Raji (cell line): ENCODE measurements around the gene LRP3.

ENCODE experiments used
- POLR2A ChIP-seq: IDR thresholded peaks from 2 replicates; pipeline ENCODE4 v1.6.1; 2011; ENCODE audit warnings: low read depth, low read length, control low read depth; ENCODE audit not compliant: insufficient read depth

LRP3 gene

DNA sequence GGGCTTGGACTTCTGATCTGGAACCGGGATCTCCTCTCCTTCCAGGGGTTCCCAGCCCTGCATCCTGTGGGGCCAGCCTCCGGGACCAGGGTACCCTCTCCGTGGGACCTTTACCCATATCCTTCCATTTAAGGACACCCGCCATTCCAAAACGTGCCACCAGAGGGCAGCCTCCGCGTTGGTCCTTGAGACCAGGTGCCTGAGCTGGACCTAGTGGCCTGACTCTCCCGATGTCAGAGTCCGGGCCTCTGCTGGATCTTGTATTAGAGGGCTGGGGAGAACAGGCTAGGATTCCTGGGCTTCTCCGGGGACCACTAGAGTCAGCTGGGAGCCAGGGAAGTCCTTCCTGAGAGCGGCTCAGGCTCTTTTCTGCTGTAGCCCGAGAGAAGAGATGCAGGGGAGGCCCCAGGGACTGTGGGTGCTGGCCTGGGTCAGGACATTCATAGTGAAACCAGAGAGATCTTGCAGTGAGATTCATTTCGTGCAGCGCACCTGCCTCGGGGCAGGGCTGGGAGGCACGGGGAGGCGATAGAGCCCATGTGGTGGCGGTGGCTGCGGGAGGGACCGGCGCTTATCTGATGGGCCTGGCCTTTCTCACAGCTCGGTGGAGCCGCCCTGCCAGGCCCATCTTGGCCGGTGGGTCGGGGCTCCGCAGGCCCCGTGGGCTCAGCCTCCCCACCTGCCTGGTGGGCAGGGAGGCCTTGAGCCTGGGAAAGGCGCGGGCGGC lies 41.3 kb downstream of the LRP3 start:
- TF ChIP-seq POLR2A, result no peak

- no peak for TF ChIP-seq POLR2A
Measured at GRCh38 chr19:33235996-33236350, 41.8 kb downstream of the LRP3 start.

DNA sequence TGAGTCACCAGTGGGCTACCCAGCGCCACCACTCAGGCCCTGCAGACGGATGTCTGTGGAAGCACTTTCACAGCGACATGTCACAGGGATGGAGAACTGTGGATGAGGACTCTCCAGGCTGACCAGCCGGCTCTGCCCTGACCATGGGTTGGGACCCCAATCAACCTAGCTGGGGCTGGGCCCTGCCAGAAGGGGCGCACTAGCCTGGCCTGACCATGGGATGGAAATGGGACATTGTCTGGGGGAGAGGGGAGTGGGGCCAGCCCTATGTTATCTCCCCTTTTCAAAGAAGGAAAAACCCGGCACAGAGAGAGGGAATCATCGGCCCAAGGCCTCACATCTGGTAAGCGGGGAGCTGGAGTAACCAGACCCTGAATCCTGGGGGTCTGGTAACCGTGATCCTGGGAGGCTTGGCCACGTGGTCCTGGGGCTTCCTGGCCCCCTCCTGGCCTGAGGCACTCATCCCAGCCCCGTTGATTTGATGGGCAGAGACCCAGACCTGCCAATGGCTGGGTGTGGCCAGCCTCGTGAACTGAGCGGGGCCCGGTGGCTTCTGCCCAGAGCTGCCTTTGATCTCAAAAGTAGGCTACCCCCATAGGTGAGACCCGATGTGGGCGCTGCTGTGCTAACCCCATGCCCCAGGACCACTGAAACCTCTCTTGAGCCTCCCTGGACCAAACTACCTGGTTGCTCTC lies 42.7 kb downstream of the LRP3 start:
- no peak for TF ChIP-seq POLR2A

GRCh38 chr19:33238481-33239149 lies 44.5 kb downstream of the LRP3 start:
- TF ChIP-seq POLR2A, result no peak

GRCh38 chr19:33239223-33239975 lies 45.3 kb downstream of the LRP3 start:
- no peak for TF ChIP-seq POLR2A

- TF ChIP-seq POLR2A, result no peak
Measured at GRCh38 chr19:33240181-33240771, 46.1 kb downstream of the LRP3 start.

DNA sequence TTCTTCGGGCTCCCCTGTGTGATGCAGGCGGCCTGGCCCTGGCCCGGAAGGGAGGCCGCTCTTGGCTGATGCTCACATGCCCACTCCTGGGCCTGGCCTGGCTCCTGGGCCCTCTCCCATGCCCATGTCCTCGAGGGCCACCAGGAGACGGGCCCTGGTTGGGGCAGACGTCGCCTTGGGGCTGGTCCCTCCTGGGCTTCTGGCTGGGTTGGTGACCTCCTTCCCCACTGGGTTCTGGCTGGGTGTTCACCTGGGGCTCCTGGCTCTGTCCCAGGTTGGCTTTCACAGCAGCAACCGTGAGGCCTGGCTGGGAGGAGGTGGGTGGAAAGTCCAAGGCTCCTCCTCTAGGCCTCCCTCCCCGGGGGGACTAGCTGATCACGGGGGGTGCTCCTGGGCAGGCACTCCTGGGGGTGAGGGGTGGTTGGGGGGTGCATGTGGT lies 47.0 kb downstream of the LRP3 start:
- TF ChIP-seq POLR2A, result no peak

- TF ChIP-seq POLR2A, result no peak
Measured at GRCh38 chr19:33241530-33242101, 47.5 kb downstream of the LRP3 start.

DNA sequence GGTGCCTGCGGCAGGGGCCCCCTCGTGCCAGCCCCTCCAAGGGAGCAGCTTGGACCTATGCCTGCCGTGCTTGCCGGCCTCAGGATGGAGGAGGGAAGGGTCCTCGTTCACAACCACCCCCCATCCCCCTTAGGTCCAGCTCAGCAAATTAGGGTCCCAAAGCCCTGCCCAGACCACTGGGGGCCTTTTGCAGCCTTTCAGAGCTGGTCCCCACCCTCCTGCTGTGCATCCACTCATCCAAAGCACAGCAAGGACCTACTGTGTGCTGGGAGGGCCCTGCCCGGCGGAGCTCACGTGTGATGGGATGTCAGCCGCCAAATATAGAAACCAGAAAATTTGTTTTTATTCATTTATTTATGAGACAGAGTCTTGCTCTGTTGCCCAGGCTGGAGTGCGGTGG lies 48.0 kb downstream of the LRP3 start:
- TF ChIP-seq POLR2A, result no peak

DNA sequence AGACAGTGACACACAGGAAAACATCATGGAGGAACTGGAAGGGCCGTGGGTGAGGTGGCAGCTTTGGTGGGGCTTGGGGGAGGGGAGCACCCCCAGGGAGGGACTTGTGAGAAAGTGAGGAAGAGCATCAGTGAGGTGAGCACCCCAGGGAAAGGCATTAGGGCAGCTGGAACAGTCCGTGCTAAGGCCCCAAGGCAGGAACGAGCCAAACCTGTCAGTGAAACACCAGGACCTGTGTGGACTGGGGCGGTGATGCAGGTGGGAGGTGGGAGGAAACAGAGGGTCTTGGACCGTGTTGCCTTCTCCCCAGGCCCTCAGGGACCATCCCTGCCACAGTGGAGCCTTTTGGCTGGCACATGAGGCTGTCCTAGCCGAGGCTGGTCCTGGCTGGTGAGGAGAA lies 48.8 kb downstream of the LRP3 start:
- TF ChIP-seq POLR2A, result no peak

DNA sequence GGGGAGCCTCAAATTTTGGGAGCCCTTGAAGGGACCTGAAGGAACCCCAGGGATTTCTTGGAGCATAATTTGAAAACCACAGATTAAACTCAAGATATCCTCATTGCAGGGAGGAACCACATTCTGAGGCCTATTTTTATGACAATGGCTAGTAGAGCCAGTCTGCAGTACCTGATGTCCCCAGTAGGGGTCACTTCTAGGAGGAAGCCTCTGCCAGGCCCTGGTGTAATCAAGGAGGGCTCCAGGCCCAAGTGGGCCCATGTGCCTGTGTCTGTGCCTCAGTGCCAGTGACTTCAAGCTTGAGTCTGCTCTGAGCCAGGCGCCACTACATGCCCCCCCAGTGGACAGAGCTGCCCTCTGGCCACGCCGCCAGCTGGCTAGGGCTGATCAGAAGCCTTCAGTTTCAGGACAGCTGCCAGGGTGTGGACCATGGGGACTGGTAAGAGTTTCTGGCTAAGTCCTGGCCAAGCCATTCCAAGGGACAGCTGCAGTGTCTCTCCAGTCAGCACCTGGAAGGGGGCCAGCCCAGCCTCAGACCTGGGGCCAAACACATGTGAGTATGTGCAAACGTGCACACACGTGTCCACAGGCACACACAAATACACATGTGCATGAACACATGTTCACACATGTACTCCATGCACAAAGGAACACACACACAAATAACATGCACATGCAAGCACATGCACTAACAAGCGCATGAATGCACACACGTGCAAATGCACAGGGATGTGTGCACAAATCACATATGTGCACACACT lies 52.0 kb downstream of the LRP3 start:
- no peak for TF ChIP-seq POLR2A

DNA sequence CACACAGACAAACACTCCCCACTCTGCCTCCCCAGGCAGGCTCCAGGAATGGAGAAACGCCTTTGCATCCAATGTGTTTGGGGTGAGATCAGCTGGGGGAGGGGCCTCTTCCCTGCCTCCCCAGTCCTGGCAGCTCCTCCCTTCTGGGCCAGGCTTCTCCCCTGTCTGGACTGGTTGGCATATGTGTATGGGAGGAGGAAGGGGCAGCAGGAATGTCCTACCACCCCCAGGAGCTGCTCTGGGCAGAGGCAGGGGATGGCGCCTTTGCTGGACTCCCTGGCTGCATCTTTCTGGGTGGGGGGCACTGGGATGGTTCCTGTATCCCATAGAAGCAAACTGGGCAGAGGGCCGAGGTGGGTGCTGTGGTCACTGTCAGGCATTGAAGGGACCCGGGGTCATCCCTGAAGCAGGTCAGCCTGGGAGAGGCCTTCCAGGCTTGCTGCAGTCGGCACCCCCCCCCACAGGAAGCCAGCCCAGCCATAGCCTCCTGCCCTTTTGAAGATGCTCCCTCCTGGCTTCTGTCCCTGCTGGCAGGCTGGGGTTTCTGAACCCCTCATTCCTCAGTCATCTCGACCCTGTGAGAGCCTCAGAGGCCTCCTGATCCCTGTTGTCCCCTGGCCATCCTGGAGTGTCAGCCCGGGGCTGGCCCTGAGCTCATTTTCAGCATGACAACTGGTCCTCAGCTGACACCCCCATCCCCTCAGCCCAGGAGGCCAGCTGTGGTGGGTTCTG lies 52.7 kb downstream of the LRP3 start:
- no peak for TF ChIP-seq POLR2A

DNA sequence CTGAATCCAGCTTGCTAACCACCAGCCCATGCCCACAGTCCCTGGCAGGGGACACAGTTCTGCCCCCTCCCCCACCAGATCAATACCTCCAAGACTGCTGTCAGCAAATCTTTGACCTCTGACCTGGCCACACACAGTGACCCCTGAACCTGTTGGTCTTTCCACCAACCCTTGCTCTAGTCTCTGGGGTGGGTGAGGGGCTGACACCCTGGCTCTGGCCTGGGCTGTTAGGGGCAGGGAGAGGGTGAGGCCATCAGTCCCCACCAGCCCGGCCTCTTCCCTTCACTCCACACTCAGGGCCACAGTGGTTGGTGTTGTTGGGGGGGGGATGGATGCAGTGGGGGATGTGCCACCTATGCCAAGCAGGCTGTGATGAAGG lies 53.3 kb downstream of the LRP3 start:
- no peak for TF ChIP-seq POLR2A

GRCh38 chr19:33248104-33248503 lies 54.0 kb downstream of the LRP3 start:
- TF ChIP-seq POLR2A, result no peak

- no peak for TF ChIP-seq POLR2A
Measured at GRCh38 chr19:33248553-33248953, 54.4 kb downstream of the LRP3 start.
